Heart right ventricle (tissue), 16 donors: ENCODE results near the gene AKAP17A. TPM values are rescaled to one million over a fixed set of nuclear protein-coding genes. Genes with fewer than 3 reads are reported as not detected.
"Not testable (repeated sequence)": the region's sequence is repeated elsewhere in the genome, so short reads cannot be mapped to it uniquely, and the experiment has no call there.

Source experiments
- ATAC-seq, 8 donors: fragments of 200-7000 bp; cut with Tn5 transposase; one replicate each; pipeline ENCODE4 v1.9.1; 2020; ENCODE audit warnings: mild to moderate bottlenecking in 8 of 8, moderate library complexity in 8 of 8, moderate number of reproducible peaks in 1 of 8
- DNase-seq, 2 donors: peaks; one replicate each; pipeline ENCODE4 v3.0.0-alpha.2; 2020
- H3K27ac ChIP-seq, 10 donors: fragments of 200-600 bp; sonication (generic) in 2 of 10; one replicate each; pipeline versions ENCODE4 v1.5.0 to v1.8.0; 2020 to 2022; ENCODE audit warnings: mild to moderate bottlenecking in 3 of 10
- H3K27me3 ChIP-seq, 7 donors: fragments of 200-600 bp; one replicate each; pipeline ENCODE4 v1.8.0; 2021 to 2022; ENCODE audit warnings: mild to moderate bottlenecking in 2 of 7
- H3K36me3 ChIP-seq, 9 donors: fragments of 200-600 bp; sonication (generic) in 1 of 9; one replicate each; pipeline versions ENCODE4 v1.5.0 to v1.8.0; 2020 to 2022; ENCODE audit warnings: mild to moderate bottlenecking in 2 of 9
- H3K4me1 ChIP-seq, 9 donors: fragments of 200-600 bp; sonication (generic) in 1 of 9; one replicate each; pipeline versions ENCODE4 v1.5.0 to v1.8.0; 2020 to 2022; ENCODE audit warnings: mild to moderate bottlenecking in 4 of 9
- H3K4me3 ChIP-seq, 10 donors: fragments of 200-600 bp; sonication (generic) in 2 of 10; one replicate each; pipeline versions ENCODE4 v1.5.0 to v1.8.0; 2020 to 2022; ENCODE audit warnings: mild to moderate bottlenecking in 7 of 10, moderate library complexity in 2 of 10
- H3K9me3 ChIP-seq, 11 donors: fragments of 200-600 bp in 10 of 11; sonication (generic) in 2 of 11; one replicate each; pipeline versions ENCODE4 v1.5.0 to v1.8.0; 2013 to 2022; ENCODE audit warnings: mild to moderate bottlenecking in 2 of 11, control low read depth in 1 of 11, moderate library complexity in 1 of 11
- CTCF ChIP-seq, 9 donors: fragments of 200-600 bp; sonication (generic) in 2 of 9; IDR thresholded peaks; one replicate each; pipeline versions ENCODE4 v1.5.0 to v1.8.0; 2021 to 2022; ENCODE audit warnings: antibody characterized with exemption in 9 of 9, mild to moderate bottlenecking in 5 of 9, moderate library complexity in 1 of 9
- WGBS, 2 donors: extraction: QIAGEN DNeasy Blood & Tissue Kit; methylation state at CpG; one replicate each; pipeline ENCODE4 v1.1.7; 2013; ENCODE audit warnings: inconsistent platforms in 1 of 2; 5-methylcytosine and 5-hydroxymethylcytosine counted together
- intact Hi-C, 10 donors: fragments of 100-400 bp; cut with DNase I; formaldehyde crosslinking; loops; one replicate each; pipeline versions ENCODE4 v1.11.1 to v1.14.2; 2022
- polyA plus RNA-seq, 2 donors: library from polyadenylated mRNA; stranded (reverse); fragments of 200-250 nt; gene quantifications; one replicate each; pipeline ENCODE4 v1.2.3, GENCODE V29; 2013
- total RNA-seq, 10 donors: library from RNA; stranded (reverse); fragmentation: NEBNext Ultra II Directional in 3 of 10; extraction: Animal tissue kit (Norgen Biotek cat#: 25700) in 3 of 10; gene quantifications; one replicate each; pipeline versions ENCODE4 v1.2.1 to v1.2.4, GENCODE V29; 2021 to 2023
- donor health status: Arrhythmogenic right ventricular cardiomyopathy.
- donor health status: ischemic (EF 13 %, LVEDD 7.1; RV severe dilation, severe dysfunction).
- donor health status: healthy with polysubstance abuse.
- donor health status: DM: no; HTN: yes; CAD: no.
- donor health status: DM: no; HTN: no; CAD: no.
- donor health status: ischemic (EF 25% LVEDD 6.9; RV normal size, moderate dysfunction).
- donor health status: ischemic (EF 25% LVEDD 5.7; RV mildly dilated, moderate dysfunction).
- donor health status: healthy.
- donor health status: DM: yes; HTN: yes; CAD: no.
- donor health status: Ischemic cardiomyopathy.
- donor health status: ischemic (EF 35%, LVEDD 5.7; RV mildly dilated, moderate dysfunction).
- donor health status: nonischemic (EF 11% LVEDD 7.7; RV severe dilation, severe dysfunction).
- donor health status: DM: yes; HTN: yes; CAD: no.
- donor health status: PGD.
- donor health status: ischemic (EF 29% LVEDD 5.4; RV normal size, mild dysfunction).
- donor health status: nonischemic (EF 23%, LVEDD 6.1; RV moderate dilation, normal function).

AKAP17A gene
- total and polyA plus RNA-seq, 12 donors, result 12.2 to 35.6 (median 16.8) TPM

GRCh38 chrX:1623691-1624090 lies 32.3 kb downstream of the AKAP17A start:
- no peak for ATAC-seq
- no peak overlapping the region for H3K4me3 ChIP-seq
- intact Hi-C loops, result no loop called here

GRCh38 chrX:1624158-1624860 lies 32.9 kb downstream of the AKAP17A start:
- H3K4me1 ChIP-seq, H3K36me3 ChIP-seq, H3K9me3 ChIP-seq, DNase-seq, ATAC-seq, H3K27me3 ChIP-seq, H3K27ac ChIP-seq, intact Hi-C loops, H3K4me3 ChIP-seq: not testable (repeated sequence)
- 88 to 90% methylated on average over 14 of the region's 14 CpGs for WGBS, 2 donors

More at GRCh38 chrX:1623691-1624090, 32.3 kb downstream of the AKAP17A start:
- Histone ChIP-seq H3K27me3 (no peaks in the 10 kb centered on the region), H3K9me3 (no peaks in the 10 kb centered on the region), H3K27ac (no peak overlapping the region), H3K36me3 (no peaks in the 10 kb centered on the region), H3K4me1 (no peaks in the 10 kb centered on the region)
- 79 to 84% methylated on average over 21 of the region's 21 CpGs for WGBS, 2 donors
- TF ChIP-seq CTCF (IDR thresholded peaks at IDR 0.05), result no peak
- DNase-seq, result no peak

- intact Hi-C loops, ATAC-seq: not testable (repeated sequence)
- WGBS, 2 donors, result 80 to 98% methylated on average over 7 of the region's 7 CpGs
Observed at GRCh38 chrX:1624861-1625215, 33.4 kb downstream of the AKAP17A start.

GRCh38 chrX:1629244-1629643 lies 37.8 kb downstream of the AKAP17A start:
- DNase-seq, result no peak

More at GRCh38 chrX:1624861-1625215, 33.4 kb downstream of the AKAP17A start:
- not testable (repeated sequence) for H3K36me3 ChIP-seq, H3K4me3 ChIP-seq, H3K27me3 ChIP-seq, DNase-seq, H3K4me1 ChIP-seq, H3K27ac ChIP-seq, H3K9me3 ChIP-seq

GRCh38 chrX:1646009-1646408 lies 54.6 kb downstream of the AKAP17A start:
- Histone ChIP-seq H3K4me3 (no peak overlapping the region), H3K27ac (no peak overlapping the region), H3K9me3 (peaks cover 0 to 16% (median 9%) of the 10 kb centered on the region in 11 donors), H3K4me1 (no peaks in the 10 kb centered on the region), H3K27me3 (peaks cover 0 to 22% (median 0%) of the 10 kb centered on the region in 7 donors), H3K36me3 (no peaks in the 10 kb centered on the region)
- TF ChIP-seq CTCF (IDR thresholded peaks at IDR 0.05), result no peak
- DNase-seq (no peak), ATAC-seq (no peak)
- intact Hi-C loops, result loop anchor here in 4 of 10 donors (5.0 to 10.0 kb wide), 3 partner anchors 946 to 1179 kb away; partner anchors contain the start of gene GYG2 (in 2 of the 4)

More at GRCh38 chrX:1629244-1629643, 37.8 kb downstream of the AKAP17A start:
- no peaks in the 10 kb centered on the region for H3K9me3 ChIP-seq
- H3K36me3 ChIP-seq, result no peaks in the 10 kb centered on the region
- H3K4me3 ChIP-seq, result no peak overlapping the region
- H3K27ac ChIP-seq, result peak overlapping the region in 1 of 10 donors; percentile 5
- no peak for TF ChIP-seq CTCF (IDR thresholded peaks at IDR 0.05)
- H3K27me3 ChIP-seq, result no peaks in the 10 kb centered on the region
- intact Hi-C loops, result no loop called here
- H3K4me1 ChIP-seq, result peaks cover 0 to 9% (median 0%) of the 10 kb centered on the region in 9 donors
- peak in 2 of 8 donors; percentile 59 to 64 for ATAC-seq
- WGBS, 2 donors, result 65 to 67% methylated on average over 7 of the region's 7 CpGs
